Stimulated activated CD4-positive, alpha-beta T cell treated with anti-CD3 and anti-CD28 coated beads, Interleukin-4, amount 100 ng/mL, for 1 hour (primary cell): ENCODE data around the gene NLGN1.
"Not testable (repeated sequence)": the region's sequence is repeated elsewhere in the genome, so short reads cannot be mapped to it uniquely, and the experiment has no call there.

ENCODE experiments used
- DNase-seq: peaks from one replicate; pipeline ENCODE4 v3.0.0-alpha.2; 2020

The NLGN1 gene

DNA sequence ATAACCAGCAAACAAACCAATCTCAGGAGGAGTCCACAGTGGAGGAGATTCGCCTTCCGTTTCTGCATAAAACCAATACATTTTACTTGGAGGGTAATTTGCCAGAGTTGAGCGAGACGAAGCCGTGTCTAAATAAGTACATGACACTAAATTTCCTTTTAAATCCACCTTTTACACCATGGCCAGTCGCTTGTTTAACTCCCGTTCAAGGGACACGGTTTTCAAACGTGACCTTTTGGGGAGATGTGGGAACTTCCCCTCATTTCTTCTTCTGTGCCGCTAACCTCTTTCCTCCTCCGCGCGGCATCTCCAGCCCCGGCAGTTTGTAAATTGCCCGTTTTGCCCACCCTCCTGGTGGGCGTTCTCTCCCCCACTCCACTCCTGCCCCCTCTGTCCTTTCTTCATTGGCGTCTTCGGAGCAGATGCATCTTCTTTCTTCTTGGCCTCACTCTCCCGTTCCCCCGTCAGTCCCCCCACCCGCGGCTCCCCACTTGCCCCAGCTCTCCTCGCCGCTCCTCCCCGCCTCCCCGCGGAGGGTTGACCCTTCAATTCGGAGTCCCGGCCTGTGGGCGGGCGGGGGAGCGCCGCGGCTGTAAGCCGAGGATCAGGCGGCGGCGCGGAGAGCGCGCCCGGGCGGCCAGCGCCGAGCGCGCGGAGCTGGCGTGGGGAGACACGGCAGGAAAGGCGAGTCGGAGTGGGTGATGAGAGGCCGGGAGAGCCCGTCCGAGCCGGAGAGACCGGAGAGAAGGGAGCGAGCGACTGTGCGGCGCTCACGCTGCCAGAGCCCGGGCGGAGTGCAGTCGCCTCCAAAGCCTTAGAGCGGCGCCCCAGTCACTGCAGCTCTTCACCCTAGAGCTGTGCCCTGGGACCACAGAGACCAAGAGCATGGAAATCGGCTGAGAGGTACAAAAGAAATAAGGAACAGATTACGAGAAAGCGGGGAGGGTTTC is at the start of gene NLGN1:
NLGN1 (plus strand) TSS at position 584 of the 950 bp plus-strand sequence.
- no peak for DNase-seq

DNA sequence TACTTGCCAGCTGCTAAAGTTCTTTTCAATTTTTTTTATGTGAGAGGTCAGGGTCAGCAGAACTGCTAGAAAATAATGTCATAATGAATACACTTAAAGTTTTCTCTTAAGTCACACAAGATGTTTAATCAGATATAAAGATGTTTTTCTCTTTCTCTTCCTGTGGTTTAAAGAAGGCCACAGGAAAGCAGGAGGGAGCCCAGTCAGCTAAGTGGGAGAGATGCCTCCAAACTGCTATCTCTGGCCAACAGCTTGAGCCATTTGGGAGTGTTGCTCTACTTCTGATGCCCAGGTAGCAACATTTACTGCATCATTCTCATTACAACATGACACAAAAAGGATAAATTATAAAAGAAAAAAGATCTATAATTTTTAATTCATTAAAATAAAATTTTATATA is 45.7 kb upstream of the NLGN1 start:
- no peak for DNase-seq

DNA sequence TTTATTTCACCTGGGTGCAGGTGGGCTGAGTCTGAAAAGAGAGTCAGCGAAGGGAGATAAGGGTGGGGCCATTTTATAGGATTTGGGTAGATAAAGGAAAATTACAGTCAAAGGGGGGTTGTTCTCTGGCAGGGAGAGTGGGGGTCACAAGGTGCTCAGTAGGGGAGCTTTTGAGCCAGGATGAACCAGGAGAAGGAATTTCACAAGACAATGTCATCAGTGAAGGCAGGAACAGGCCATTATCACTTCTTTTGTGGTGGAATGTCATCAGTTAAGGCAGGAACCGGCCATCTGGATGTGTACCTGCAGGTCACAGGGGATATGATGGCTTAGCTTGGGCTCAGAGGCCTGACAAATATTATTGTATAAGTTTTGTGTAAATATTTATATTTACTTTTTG is 44.4 kb upstream of the NLGN1 start:
- DNase-seq = not testable (repeated sequence)

DNA sequence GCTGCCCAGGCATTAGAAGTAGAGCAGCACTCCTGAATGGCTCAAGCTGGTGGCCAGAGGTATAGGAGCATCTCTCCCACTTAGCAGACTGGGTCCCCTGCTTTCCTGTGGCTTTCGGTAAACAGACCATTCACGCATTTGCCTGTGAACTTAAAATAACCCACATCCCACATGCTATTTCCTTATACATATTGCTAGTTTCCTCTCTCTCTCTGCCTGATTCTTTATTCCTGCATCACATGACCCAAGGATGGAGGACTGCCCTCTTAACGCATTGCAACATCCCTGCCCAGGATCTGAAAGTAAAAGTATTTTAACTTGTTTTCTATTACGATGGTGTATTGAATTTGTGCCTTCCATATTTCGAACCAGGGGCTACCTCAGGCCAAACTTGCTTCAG is 43.4 kb upstream of the NLGN1 start:
- no peak for DNase-seq

DNA sequence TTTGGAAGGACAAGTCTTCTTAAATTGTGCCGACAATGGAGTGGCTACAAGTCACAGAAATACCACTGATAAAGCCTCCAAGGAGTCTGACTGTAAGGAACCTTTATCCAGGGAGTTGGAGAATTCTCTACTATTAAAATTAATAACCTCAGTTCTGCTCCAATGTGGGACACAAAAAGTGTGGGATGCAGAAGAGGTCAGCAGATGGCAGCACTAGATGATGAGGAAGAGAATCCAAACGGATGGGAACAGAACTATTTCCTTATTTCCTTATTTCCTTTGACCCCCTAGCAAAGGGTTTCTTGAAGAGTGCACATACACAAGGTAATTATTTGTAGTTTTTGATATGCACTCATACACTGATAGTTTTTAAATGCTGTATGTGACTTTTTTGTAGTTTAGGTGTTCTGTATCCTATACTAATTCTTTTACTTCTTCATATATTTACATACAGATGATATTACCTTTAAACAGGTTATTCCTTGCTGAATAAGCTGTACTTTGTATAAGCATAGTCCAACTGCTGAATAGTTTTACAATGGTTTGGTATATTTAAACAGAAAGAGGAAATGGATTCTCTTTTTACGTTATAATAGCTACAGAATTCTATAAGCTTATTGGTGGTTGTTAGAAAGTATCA is 25.6 kb upstream of the NLGN1 start:
- no peak for DNase-seq

DNA sequence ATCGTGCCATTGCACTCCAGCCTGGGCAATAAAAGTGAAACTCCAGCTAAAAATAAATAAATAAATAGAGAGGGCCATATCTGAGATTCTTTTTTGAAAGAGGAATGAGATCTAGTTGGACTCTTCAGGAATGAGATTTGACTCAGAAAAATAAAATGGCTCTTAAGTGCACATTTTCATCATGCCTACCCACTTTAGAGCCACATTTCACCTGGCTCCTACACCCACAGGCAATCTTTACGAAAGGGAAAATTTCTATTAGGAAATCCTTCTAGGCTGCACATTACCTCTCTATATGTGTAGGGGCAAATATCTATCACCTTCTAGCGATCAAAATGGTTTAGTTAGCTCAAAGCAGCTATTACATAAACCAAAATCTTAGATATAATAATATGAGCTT is 16.9 kb upstream of the NLGN1 start:
- DNase-seq = no peak

DNA sequence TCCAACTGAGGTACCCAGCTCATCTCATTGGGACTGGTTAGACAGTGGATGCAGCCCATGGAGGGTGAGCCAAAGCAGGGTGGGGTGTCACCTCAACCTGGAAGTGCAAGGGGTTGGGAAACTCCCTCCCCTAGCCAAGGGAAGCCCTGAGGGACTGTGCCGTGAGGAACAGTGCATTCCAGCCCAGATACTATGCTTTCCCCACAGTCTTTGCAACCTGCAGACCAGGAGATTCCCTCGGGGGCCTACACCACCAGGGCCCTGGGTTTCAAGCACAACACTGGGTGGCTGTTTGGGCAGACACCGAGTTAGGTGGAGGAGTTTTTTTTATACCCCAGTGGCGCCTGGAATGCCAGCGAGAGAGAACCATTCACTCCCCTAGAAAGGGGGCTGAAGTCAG is 15.6 kb upstream of the NLGN1 start:
- not testable (repeated sequence) for DNase-seq

DNA sequence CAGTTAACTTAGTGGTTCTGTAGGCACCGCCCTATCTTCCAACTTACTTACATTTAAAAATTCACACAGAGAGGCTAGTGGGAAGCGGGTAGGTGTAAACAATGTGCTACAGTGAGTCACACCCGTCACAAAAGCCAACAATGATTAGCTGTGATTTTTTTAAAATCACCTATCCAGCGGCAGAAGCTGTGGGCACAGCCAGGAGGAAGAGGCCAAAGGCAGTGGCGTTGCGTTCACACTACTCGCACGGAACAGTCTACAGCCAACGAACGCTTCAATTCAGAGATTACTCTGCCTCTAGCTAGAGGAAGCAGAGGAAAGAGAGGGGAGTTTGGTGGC is 2.5 kb upstream of the NLGN1 start:
- no peak for DNase-seq

DNA sequence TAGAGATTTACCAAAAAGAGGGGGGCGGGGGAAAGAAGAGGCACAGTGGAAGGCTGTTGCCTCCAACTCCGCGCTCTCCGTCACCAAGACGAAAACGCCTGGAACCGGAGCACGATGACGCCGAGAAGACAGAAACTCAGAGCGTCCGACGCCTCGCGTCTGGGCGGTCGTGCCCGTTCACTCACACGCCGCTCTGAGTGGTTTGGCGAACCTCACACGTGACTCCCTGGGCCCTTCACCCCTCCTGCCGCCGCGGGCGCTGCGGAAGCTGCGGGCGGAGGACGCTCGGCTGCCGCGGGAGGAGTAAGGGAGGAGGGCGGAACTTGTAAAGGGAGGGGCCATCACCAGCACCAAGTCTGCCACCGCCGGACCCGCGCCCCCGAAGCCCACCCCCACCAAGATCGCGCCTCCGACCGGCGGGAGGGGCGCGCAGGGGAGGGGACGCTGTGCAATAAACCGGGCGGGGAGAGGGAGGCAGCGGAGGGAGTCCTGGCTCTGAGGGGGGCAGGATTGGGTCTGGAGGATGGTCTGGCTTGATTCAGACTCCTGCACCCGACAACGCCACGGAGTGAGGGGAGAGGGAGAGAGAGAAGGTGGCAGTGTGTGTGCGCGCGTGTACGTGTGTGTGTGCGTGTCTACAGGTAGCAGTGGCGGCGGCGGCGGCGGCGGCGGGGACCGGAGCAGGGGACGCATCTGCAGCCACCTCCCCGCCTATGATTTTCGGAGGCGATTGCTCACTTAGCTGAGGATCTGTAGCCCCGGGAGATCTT is 1.9 kb upstream of the NLGN1 start:
- no peak for DNase-seq

DNA sequence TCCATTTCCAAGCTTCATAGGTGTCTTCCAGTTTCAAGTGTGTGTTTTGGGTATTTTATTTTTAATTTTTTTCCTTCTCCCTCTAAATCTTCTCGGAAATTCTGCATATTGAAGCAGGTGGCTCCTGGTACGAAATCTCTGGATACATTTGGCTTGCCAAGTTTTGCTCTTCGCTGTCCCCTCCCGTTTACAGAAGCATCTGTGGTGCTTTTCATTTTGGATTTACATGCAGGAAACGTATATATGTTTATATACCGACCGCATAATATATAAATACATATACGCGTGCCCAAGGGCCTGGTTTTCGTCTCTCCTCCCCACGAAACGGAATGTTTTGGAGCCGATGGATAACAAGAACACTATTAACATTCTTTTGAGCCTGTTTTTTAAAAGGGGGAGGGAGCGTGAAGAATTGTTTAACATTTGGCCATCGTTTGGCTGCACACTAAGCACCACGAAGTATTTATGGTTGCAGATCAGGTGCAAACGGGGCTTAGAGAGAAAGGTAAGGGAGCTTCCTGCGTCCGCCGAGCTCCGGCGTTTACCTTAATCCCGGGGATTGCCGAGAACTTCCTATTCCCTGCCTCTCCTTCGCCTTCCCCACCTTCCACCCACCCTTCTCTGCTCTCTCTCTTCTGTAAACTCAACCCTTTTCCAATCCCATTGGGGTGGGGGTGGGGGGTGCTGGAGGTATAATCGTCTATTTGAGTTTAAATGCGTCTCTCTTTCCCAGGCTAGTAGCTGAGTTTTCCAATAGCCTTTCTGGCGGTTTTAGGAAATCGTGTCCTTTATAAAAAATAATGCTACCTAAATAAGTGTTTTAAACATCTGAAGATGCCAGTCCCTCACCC is 1.1 kb upstream of the NLGN1 start:
- no peak for DNase-seq

DNA sequence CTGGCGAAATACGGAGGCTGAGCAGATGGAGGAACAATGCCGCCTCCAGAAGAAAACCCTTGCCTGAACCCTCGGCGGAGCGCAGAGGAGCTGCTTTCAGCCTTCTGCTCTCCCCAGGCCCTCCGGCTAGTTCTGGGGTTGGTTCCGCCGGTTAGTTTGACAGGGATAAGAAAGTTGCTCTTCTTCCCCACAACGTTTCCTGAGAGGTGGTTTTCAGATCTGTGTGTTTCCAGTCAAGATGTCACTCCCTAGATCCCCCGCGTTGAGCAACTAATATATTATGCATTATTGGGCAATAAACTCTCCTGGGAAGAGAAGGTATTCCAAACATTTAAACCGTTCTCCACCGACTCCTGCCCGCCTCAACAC is 551 bp downstream of the NLGN1 start:
- no peak for DNase-seq

DNA sequence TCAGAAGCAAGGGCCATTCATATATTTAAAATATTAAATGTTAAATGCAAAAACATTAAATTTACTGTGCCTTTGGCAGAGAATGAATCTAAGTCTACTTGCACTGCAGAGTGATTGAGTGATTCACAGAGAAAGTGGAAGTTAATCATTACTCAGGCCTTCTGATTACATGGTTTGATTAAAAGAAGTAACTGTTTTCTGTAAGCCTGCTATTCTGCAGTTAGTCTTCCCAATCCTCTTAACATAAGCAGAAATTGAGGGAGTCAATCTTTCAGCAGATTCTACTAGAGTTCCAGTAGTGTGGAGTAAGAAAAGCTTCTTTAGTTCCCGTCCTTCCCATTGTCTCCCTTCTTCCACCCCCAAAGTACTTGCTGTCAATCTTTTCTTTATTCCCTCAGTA is 1.5 kb downstream of the NLGN1 start:
- no peak for DNase-seq

DNA sequence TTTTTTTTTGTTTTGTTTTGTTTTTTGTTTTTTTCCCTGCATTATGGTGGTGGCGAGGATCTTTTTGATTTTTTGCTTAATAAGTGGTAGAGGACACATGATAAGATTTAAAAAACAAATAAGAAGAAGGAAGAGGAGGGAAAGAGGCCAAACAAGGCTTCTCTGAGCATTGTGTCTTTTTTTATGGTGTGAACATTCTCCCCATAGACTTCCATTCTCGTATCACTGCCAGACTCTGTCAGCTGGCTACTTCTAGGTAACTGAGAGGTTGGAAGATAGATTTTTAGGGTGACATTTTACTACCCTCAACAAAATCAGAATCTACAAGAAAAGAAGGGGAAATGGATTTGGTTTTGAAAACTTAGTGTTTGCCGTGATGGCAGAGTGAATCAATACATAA is 3.8 kb downstream of the NLGN1 start:
- DNase-seq = no peak

DNA sequence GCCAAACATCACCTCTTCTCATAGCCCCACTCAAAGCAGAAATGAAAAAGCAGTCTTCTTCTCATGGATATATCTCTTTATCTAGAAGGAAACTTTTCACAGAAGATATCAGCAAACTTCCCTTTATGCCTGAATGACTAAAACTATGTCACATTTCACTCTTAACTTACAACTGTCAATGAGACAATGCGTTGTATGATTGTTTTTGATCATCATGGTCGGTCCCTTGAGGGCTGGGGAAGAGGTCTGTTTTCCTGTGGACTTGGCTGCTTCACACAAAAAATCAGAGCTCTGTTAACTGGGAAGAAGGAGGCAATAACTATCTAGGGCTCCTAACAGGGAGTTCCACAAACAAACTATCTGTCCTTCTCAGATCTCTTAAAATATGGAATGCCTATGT is 5.1 kb downstream of the NLGN1 start:
- DNase-seq = no peak

DNA sequence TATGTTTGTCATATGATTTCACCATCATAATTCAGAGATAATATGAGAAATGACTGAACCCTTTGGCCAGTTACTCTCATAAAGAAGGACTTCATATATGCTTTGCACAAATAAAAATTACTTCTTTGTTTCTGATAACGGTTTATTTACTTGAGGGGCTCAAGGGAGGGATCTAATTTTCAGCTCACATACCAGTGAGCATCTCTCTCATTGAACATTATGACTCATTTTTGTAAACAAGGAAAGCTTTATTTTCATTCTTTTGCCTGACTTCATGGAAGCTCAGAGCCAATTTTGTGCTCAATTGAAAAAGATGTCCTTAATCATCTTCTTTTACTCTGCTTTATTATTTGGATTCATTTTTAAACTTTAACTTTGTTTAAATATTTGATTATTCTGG is 5.8 kb downstream of the NLGN1 start:
- DNase-seq = no peak

DNA sequence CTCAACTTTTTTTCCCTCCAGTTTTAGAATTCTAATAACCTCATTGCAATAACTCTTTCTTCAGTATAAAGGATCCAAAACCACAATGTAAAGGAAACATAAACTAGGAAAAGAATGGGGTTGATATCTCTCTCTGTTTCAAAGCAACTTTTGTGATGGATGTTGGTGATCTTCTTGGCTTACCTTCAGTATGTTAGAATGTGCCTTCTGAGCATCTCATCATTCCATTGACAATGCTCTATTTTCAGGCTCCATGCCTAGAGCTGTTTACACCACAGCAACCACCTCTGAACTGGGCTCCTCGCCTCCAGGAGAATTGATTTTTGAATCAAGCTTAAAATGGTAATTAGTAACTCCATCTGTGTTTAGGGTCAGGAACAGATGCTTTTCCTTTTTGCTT is 6.6 kb downstream of the NLGN1 start:
- DNase-seq = no peak

DNA sequence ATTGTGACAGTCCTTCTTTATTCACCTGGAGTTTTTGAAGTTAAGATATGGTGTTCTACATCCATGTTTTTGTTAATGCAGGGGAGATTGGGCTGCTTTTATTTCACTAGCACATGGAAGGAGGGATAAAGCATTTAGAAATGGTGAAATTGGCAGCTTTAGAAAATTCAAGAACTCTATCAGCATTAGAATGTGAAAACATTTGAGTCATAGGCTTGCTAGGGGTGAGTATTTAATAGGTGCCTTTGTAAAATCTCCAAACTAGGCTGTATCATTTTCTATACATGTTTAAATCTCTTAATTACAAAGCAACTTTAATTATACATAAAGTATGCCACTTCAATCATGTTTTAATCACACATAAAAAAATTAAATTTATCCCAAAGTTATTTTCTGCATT is 12.9 kb downstream of the NLGN1 start:
- no peak for DNase-seq

DNA sequence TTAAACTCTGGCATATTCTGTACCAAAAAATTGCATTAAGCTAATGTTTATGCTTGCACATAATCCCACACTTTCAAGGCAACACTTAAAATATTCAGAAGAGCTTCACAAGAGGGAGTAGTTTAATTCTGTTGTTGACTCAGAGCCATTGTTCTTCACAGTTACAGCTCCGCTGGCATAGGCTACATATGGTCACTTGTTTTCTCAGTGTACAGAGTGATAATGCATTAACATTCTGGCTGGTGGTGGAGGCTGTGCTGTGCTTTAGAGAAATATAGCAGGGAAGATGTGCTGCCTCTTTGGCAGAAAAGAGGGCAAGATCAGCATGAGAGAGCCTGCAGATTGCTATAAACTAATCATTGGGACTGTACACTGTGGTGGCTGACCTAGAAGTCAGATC is 13.3 kb downstream of the NLGN1 start:
- no peak for DNase-seq

DNA sequence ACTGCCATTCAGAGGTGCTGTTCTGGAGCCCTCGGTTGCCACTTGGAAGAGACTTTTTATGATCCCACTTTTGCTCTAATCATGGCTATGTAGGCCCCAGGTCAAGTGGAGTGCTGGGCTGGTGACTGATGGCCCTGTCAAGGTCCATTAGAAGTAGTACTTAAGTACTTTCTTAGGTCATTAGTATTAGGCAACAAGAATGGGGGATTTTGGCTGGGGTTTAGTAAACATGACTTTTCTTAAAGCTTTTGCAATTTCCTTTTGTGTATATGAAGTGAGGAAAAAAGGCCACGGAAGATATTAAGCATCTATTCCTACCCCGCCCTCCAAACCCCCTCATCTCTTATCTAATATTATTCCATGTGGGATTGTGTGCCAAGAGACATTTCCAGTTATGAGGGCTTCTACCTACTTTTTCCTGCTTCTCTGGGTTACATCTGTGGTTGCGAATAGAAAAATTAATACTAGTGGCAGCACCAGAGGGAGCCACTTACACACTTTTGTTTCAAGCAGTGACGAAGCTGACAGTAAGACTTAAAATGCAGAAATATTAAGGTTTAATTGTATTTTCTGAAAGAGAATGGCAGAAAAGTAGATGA is 13.9 kb downstream of the NLGN1 start:
- DNase-seq = no peak

DNA sequence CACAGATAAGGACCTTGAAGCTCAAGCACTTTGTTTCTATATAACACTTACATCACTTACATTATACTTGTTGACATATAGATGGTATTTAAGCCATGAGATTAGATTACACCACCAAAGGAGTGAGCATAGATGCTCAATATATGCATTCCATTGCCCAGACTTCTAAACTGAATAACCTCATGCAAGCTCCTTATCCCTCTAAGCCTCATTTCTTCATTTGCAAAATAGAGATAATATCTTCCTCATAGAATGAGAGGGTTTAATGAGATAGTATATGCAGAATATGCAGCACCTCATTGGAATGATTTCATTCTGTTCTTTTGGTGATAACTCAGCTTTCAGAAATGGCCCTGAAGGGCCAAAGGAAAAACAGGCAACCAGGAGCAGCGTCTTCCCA is 18.5 kb downstream of the NLGN1 start:
- no peak for DNase-seq

DNA sequence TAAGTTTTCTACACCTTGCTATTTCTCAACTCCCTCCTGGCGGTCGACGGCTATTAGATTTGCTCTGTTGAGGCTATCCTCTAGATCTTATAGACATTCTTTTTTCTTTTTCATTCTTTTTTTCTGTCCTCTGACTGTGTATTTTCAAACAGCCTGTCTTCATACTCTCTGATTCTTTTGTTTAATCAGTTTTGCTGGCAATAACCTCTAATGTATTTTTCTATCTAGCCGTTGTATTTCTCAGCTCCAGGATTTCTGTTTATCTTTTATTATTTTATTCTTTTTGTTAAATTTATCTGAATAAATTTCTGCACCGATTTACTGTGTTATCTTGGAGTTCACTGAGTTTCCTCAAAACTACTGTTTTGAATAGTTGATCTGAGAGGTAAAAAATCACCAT is 31.5 kb downstream of the NLGN1 start:
- DNase-seq = no peak

DNA sequence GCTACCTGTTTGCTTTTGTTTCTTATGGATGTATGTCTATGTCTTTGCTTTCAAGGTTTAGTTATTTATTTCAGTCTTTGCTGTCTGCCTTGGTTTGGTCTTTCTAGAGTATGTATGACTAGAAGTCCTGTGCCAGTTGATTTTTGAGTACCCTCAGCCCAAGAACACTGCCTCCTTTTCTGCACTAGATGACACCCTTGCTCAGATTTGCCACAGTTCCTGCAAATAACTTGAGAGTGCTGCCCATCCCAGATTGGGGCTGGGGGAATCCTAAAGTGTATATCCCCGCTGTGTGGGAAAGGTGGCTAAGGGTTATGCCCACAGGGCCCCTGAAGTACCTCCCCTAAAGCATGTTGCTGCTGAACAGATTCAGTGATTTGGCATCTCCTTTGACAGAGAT is 32.0 kb downstream of the NLGN1 start:
- no peak for DNase-seq

DNA sequence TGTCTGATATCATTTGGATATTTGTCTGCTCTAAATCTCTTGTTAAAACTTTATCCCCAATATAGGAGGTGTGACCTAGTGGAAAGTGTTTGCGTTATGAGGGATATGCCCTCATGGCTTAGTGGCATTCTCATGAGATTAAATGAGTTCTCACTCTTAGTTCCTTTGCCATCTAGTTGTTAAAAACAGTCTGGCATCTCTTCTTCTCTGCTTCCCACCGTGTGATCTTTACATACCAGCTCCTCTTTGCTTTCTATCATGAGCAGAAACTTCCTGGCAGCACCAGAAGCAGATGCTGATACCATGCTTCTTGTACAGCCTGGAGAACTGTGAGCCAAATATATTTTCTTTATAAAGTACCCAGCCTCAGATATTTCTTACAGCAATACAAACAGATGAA is 33.0 kb downstream of the NLGN1 start:
- DNase-seq = no peak
